Measurements from ENCODE around the gene LCP2. TPM values are rescaled to one million over a fixed set of nuclear protein-coding genes. Genes with fewer than 3 reads are reported as not detected.

Gene LCP2
- total RNA-seq, 1 experiment from 2014 or later = not detected

- H2AK5ac ChIP-seq (ENCODE audit: insufficient read length, low read length) = no peak overlapping the region
- no peaks in the 10 kb centered on the region for H3K4me1 ChIP-seq (ENCODE audit: insufficient read depth, low read length)
- Mint-ChIP-seq H3K4me3 (no peak overlapping the region), H3K36me3 (ENCODE audit: insufficient read depth in 1 of 3, low read depth in 3 of 3) (no peaks in the 10 kb centered on the region), H3K27ac (no peak overlapping the region), H3K27me3 (ENCODE audit: low read depth) (peaks cover 12% of the 10 kb centered on the region; the same call in 1 of the 2 replicates), H3K9me3 (no peaks in the 10 kb centered on the region), H3K4me1 (peaks cover 15 to 18% of the 10 kb centered on the region in 2 experiments)
- no peak overlapping the region for H3K23ac ChIP-seq (ENCODE audit: insufficient read length, low read depth, low read length)
- H3K18ac ChIP-seq (ENCODE audit: insufficient read length, low read depth, low read length) = no peak overlapping the region
- H4K8ac ChIP-seq (replicated peaks; ENCODE audit: insufficient read length, low read depth, low read length) = no peak overlapping the region
- DNase-seq = no peak
- no peak overlapping the region for H2BK120ac ChIP-seq (ENCODE audit: low read depth, low read length, poor library complexity, severe bottlenecking)
- H4K20me1 ChIP-seq (ENCODE audit: control insufficient read depth, insufficient read depth, insufficient read length) = no peaks in the 10 kb centered on the region
- H3K4ac ChIP-seq (ENCODE audit: low read depth, low read length) = no peak overlapping the region
- no peak overlapping the region for H3K27ac ChIP-seq (ENCODE audit: insufficient read length, low read depth, low read length)
- no peak overlapping the region for H4K5ac ChIP-seq (ENCODE audit: insufficient read length, low read depth, low read length)
- no peak overlapping the region for H3K56ac ChIP-seq (ENCODE audit: insufficient read length, low read depth, low read length)
- H3K79me2 ChIP-seq (ENCODE audit: insufficient read depth, low read length) = no peaks in the 10 kb centered on the region
- H3K23me2 ChIP-seq (ENCODE audit: insufficient read length, low read depth, low read length, poor library complexity, severe bottlenecking) = no peaks in the 10 kb centered on the region
- H4K91ac ChIP-seq (ENCODE audit: insufficient read length, low read depth, low read length) = peak overlapping the region; percentile 45
- WGBS (ENCODE audit: extremely low coverage, insufficient read length, low lambda C conversion rate) = no CpG with 5 or more reads among the region's 12 CpGs
- no peak for TF ChIP-seq CTCF (conservative IDR thresholded peaks at IDR 0.05)
- no peak overlapping the region for H3K4me2 ChIP-seq (ENCODE audit: insufficient read depth, insufficient read length, low read length)
- no peak overlapping the region for H2BK5ac ChIP-seq (ENCODE audit: insufficient read length, low read length)
- H2AFZ ChIP-seq (ENCODE audit: low read length) = no peak overlapping the region
- peak overlapping the region; percentile 15; the same call in 1 of the 2 replicates for H3K14ac ChIP-seq (ENCODE audit: insufficient read depth, low read length)
- H3K9ac ChIP-seq (ENCODE audit: extremely low read depth, insufficient read length, low read length) = no peak overlapping the region
- no peaks in the 10 kb centered on the region for H3K9me3 ChIP-seq (ENCODE audit: control insufficient read depth, low read depth, low read length)
- H2BK15ac ChIP-seq (ENCODE audit: low read depth, low read length) = no peak overlapping the region
- no peak overlapping the region for H3T11ph ChIP-seq (ENCODE audit: low read length)
- no peak overlapping the region for H2BK20ac ChIP-seq (ENCODE audit: low read depth, low read length, poor library complexity, severe bottlenecking)
- H3K79me1 ChIP-seq (ENCODE audit: insufficient read depth, low read depth, low read length, poor library complexity, severe bottlenecking) = no peaks in the 10 kb centered on the region
- H3K27me3 ChIP-seq (ENCODE audit: insufficient read depth, low read length) = no peaks in the 10 kb centered on the region; the same call in 1 of the 2 replicates
- no peak overlapping the region for H2BK12ac ChIP-seq (ENCODE audit: insufficient read length, low read depth, low read length)
Observed at GRCh38 chr5:170296935-170297588, 515 bp downstream of the LCP2 start.

Data from H9 (cell line).